ENCODE data around the gene FANCG. TPM values are rescaled to one million over a fixed set of nuclear protein-coding genes. Genes with fewer than 3 reads are reported as not detected.

Gene FANCG
- total RNA-seq, 6 experiments from 2014 or later, result 17.8 to 30.0 (median 28.3) TPM

DNA sequence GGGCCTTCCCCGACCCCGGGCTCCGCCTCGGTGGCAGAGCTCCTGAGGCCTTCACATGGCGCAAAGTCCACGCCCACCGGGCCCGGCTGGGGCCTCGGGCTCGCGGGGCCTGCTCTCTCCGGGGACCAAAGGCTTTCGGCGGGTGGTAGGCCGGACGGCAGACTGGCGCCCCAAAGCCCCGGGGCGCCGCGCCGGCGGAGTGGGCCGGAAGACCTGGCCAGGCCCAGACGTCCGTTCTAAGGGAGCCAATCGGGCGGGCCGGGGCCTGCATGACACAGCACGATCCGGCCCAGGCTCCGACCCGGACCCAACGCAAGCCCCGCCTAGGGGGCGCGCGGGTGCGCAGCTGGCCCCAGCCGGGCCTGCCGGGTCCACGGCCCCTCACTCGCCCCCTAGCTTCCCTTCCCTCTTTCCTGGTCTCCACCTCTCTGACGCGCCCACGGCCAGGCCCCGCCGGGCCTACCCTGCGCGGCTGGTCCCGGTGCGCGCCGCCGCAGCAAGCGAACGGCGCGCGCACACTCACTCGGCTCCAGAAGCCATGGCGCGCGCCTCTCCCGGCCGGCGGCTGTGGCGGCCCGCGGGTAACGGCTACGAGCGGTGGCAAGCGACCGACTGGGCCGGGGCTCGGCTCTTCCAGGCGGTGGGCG lies 7.8 kb downstream of the FANCG start:
- Mint-ChIP-seq H3K4me1 (ENCODE audit: low read depth) (peaks cover 52% of the 10 kb centered on the region), H3K4me3 (peak overlapping the region; percentile 99), H3K9me3 (no peaks in the 10 kb centered on the region), H3K27ac (peak overlapping the region; percentile 98), H3K27me3 (ENCODE audit: insufficient read depth) (peaks cover 4% of the 10 kb centered on the region), H3K36me3 (ENCODE audit: low read depth) (peaks cover 46% of the 10 kb centered on the region)
- TF ChIP-seq, protein P1, sequence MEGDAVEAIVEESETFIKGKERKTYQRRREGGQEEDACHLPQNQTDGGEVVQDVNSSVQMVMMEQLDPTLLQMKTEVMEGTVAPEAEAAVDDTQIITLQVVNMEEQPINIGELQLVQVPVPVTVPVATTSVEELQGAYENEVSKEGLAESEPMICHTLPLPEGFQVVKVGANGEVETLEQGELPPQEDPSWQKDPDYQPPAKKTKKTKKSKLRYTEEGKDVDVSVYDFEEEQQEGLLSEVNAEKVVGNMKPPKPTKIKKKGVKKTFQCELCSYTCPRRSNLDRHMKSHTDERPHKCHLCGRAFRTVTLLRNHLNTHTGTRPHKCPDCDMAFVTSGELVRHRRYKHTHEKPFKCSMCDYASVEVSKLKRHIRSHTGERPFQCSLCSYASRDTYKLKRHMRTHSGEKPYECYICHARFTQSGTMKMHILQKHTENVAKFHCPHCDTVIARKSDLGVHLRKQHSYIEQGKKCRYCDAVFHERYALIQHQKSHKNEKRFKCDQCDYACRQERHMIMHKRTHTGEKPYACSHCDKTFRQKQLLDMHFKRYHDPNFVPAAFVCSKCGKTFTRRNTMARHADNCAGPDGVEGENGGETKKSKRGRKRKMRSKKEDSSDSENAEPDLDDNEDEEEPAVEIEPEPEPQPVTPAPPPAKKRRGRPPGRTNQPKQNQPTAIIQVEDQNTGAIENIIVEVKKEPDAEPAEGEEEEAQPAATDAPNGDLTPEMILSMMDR (IDR thresholded peaks at IDR 0.05), result peak; percentile 79
- DNase-seq, result peak; percentile 80

GRCh38 chr9:35070823-35071813 lies 8.6 kb downstream of the FANCG start:
- H3K36me3 Mint-ChIP-seq (ENCODE audit: low read depth), result peaks cover 51% of the 10 kb centered on the region

GRCh38 chr9:35069020-35069419 lies 10.7 kb downstream of the FANCG start:
- H3K4me1 Mint-ChIP-seq (ENCODE audit: low read depth), result peaks cover 57% of the 10 kb centered on the region
- H3K4me3 Mint-ChIP-seq, result peak overlapping the region; percentile 99
- H3K27ac Mint-ChIP-seq, result peak overlapping the region; percentile 31; the same call in 1 of the 2 replicates
- peaks cover 56% of the 10 kb centered on the region for H3K36me3 Mint-ChIP-seq (ENCODE audit: low read depth)
- H3K9me3 Mint-ChIP-seq, result no peaks in the 10 kb centered on the region
- peaks cover 3% of the 10 kb centered on the region for H3K27me3 Mint-ChIP-seq (ENCODE audit: insufficient read depth)
- TF ChIP-seq, protein P1 (IDR thresholded peaks at IDR 0.05), result no peak
- no peak for DNase-seq

More at GRCh38 chr9:35070823-35071813, 8.6 kb downstream of the FANCG start:
- TF ChIP-seq, protein P1 (IDR thresholded peaks at IDR 0.05), result no peak
- H3K9me3 Mint-ChIP-seq, result no peaks in the 10 kb centered on the region
- peak overlapping the region; percentile 98 for H3K27ac Mint-ChIP-seq
- peak; percentile 37 for DNase-seq
- peaks cover 57% of the 10 kb centered on the region for H3K4me1 Mint-ChIP-seq (ENCODE audit: low read depth)
- peak overlapping the region; percentile 99 for H3K4me3 Mint-ChIP-seq
- peaks cover 3% of the 10 kb centered on the region for H3K27me3 Mint-ChIP-seq (ENCODE audit: insufficient read depth)

- no peak overlapping the region for H3K4me3 Mint-ChIP-seq
- peaks cover 67% of the 10 kb centered on the region for H3K36me3 Mint-ChIP-seq (ENCODE audit: low read depth)
- peak overlapping the region; percentile 15; the same call in 1 of the 2 replicates for H3K27ac Mint-ChIP-seq
- peaks cover 45% of the 10 kb centered on the region for H3K4me1 Mint-ChIP-seq (ENCODE audit: low read depth)
- H3K27me3 Mint-ChIP-seq (ENCODE audit: insufficient read depth), result no peaks in the 10 kb centered on the region; the same call in none of the 2 replicates
- H3K9me3 Mint-ChIP-seq, result no peaks in the 10 kb centered on the region
- DNase-seq, result no peak
- TF ChIP-seq, protein P1 (IDR thresholded peaks at IDR 0.05), result no peak
These were observed 12.7 kb downstream of the FANCG start for GRCh38 chr9:35067056-35067455.

- H3K4me3 Mint-ChIP-seq, result no peak overlapping the region
- peaks cover 77% of the 10 kb centered on the region for H3K36me3 Mint-ChIP-seq (ENCODE audit: low read depth)
- peaks cover 12% of the 10 kb centered on the region for H3K27me3 Mint-ChIP-seq (ENCODE audit: insufficient read depth)
- no peaks in the 10 kb centered on the region for H3K9me3 Mint-ChIP-seq
- DNase-seq, result no peak
- TF ChIP-seq, protein P1 (IDR thresholded peaks at IDR 0.05), result no peak
- no peaks in the 10 kb centered on the region for H3K4me1 Mint-ChIP-seq (ENCODE audit: low read depth)
- no peak overlapping the region; the same call in 1 of the 2 replicates for H3K27ac Mint-ChIP-seq
These were observed 19.1 kb downstream of the FANCG start for GRCh38 chr9:35060548-35061207.
